Measurements from ENCODE around the gene PSME3IP1. TPM values are rescaled to one million over a fixed set of nuclear protein-coding genes. Genes with fewer than 3 reads are reported as not detected.
"Not testable (repeated sequence)": the region's sequence is repeated elsewhere in the genome, so short reads cannot be mapped to it uniquely, and the experiment has no call there.

PSME3IP1 gene
- total RNA-seq, 1 experiment from 2014 or later: 123 TPM

DNA sequence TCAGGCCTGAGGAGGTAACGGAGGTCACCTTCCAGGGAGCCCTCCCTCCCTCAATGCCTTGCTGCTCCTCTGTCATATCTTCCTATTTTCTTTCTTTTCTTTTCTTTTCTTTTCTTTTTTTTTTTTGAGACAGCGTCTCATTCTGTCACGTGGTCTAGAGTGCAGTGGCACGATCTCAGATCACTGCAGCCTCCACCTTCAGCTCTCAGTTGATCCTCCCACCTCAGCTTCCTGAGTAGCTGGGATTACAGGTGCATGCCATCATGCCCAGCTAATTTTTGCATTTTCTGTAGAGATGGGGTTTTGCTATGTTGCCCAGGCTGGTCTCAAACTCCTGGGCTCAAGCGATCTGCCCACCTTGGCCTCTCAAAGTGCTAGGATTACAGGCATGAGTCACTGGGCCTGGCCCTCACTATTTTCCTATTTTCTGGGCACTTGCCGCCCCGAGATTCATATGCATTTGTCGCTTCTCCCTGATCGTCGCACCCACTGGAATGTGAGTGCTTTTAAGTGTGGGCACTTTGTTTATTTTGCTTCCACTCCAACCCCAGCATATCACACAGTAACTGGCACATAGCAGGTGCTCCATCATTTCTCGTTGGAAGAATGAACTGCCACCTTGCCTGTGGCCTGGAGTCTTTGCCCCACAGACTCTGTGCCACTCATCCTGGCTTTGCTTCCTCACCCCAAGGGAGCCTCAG, 61.7 kb downstream of the PSME3IP1 start:
- DNase-seq (ENCODE audit: low read depth): peak; percentile 46

DNA sequence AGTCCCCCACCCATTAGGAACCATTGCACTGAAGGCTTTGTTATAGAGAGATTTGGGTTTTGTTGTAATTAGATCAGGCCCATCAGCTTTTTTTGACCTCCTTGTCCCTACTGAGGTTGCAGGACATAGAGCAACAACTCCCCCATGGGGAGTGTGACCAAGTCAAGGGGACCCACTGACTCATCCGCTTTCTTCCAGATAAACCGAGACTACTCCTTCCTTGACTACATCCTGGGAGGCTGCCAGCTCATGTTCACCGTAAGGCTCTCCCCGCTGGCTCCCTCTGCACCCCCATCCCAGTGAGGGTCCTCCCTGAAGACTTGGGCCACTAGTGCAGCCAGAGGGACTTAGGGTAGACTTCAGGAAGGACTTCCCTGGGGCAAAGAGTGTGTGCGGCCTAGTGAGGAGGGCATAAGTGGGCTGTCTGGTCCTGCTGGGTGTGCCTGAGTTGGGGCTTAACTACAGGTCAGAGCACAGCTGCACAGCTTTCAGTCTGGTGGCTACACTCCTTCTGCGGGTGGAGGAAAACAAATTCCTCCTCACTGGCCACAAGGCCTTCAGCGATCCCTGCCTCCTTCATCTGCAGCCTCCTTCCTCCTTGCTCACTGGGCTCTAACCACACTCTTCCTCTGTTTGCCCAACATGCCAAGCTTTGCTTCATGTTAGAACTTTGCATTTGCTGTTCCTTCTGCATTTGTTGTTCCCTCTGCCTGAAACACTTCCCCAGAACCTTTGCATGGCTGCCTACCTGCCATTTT, 62.4 kb downstream of the PSME3IP1 start:
- peak; percentile 60 for DNase-seq (ENCODE audit: low read depth)

DNA sequence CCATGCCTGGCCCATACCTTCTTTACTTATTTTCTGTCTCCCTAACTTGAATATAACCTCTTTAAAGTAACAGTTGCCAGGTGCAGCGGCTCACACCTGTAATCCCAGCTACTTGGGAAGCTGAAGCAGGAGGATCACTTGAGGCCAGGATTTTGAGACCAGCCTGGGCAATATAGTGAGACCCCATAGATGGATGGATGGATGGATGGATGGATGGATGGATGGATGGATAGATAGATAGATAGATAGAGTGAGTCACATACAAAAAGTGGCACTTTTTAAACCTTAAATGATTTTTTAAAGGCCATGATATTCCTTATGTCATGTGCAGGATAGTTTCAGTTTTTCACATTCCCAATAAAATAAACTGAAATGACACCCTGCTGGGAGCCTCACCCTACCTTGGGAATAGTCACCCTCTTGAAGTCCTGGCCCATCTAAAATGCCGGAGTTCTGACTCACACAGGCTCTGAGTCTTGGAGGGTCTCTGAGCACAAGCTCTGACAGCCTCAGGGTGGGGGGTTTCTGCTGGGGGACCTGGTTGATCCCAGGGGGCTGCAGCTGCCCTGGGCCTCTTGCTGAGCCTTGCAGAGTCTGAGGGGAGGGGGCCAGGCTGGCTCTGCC, 67.3 kb downstream of the PSME3IP1 start:
- DNase-seq (ENCODE audit: low read depth): no peak

DNA sequence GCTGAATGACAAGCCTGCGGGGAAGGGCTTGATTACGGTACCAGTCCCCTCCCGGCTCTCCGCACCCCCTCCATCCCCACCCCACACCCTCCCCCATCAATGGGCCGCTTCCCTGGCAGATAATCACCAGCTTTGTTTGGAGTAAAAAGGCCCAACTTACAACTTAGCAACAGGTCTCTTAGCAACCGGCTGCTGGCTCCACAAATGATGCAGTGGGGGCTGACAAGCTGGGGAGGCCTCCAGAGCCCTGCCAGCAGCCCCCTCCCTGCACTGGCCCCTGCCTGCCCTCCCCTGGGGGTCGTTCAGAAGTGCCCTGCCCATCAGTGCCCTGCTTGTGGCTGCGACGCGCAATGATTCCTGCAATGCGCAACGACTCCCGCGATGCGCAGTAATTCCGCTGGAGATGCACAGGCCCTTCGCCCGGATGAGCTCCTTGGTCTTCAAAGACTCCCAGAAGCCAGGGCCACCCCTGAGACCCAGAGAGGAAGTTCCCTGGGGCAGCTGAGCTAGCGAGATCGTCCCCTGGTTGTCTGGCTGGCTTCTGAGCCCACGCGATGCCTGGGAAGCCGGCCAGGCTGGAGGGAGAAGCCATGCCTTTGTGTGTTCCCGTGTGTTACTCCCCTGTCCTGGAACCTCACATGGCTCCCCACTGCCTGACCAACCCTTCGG, 70.2 kb downstream of the PSME3IP1 start:
- peak; percentile 47 for DNase-seq (ENCODE audit: low read depth)

DNA sequence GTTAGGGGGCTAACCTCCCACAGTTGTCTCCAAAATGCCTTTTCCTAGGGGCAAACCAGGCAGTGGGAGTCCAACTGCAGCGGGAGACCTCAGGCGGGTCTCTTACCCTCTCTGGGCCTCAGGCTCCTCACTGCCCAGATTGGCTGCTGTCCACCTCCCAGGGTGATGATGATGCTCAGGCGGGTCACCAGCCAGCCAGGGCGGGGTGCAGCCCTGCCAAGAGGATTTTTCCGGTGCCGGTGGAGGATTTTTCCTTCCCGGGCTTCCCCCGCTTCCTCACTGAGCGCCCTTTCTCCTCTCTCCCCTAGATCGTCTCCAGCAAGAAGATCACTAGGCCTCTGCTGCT, 70.7 kb downstream of the PSME3IP1 start:
- DNase-seq (ENCODE audit: low read depth): peak; percentile 53

DNA sequence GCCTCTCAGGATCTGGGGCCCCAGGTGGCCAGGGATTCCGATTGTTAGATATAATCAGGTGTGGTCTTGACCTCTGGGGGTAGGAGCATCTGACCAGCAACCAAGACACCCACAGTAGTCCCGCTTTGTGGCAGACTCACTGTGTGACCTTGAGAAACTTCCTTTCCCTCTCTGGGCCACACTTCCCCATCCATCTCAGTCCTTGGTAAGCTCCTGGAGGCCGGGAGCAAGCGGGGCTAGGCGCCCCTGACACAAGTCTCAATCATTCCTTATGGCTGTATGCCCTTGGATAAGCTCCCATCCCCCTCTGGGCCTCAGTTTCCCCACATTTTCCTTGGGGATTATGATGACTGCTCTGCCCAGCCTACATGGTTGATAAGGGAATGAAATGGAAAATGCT, 72.2 kb downstream of the PSME3IP1 start:
- DNase-seq (ENCODE audit: low read depth): no peak

DNA sequence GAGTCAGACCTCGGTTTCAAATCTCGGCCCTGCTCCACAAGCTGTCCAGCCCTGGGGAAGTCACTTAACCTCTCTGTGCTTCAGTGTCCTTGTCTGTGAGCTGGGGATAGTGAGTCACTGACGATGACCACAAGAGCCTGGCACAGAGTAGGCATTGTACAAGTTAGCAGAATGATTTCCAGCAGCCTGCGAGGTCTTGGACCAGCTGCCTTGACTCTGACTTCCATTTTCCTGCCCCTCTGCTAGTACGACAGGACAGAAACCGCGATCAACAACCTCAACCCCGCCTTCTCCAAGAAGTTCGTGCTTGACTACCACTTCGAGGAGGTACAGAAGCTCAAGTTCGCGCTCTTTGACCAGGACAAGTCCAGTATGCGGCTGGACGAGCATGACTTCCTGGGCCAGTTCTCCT, 72.8 kb downstream of the PSME3IP1 start:
- peak; percentile 52 for DNase-seq (ENCODE audit: low read depth)

DNA sequence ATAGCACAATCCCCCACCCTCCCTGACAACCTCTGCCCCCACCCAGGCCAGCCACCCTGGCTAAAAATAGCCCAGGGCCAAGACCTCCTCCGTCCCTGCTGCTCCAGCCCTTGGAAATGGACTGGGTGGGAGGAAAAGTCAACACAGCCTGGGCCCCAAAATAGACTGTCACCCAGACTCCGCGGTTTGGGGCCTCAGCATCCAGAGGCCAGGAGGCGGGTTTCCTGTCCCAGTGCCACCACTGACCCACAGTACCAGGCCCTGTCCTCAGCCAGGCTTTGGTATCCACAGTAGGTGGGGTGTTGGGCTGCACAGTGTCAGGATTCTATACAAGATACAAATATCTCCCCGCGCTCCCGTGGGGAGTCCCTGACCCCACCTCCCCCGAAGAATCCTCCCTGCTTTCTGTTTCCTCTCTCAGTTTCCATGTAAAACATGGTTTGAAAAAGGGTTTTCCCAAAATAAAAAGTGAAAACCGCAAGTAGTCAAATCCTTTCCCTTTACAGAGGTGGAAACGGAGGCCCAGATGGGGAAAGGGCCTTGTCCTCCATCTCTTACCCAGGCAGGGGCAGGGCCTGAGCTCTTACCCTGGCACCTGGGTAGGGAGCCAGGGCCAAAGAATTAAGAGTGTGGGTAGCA, 73.3 kb downstream of the PSME3IP1 start:
- no peak for DNase-seq (ENCODE audit: low read depth)

DNA sequence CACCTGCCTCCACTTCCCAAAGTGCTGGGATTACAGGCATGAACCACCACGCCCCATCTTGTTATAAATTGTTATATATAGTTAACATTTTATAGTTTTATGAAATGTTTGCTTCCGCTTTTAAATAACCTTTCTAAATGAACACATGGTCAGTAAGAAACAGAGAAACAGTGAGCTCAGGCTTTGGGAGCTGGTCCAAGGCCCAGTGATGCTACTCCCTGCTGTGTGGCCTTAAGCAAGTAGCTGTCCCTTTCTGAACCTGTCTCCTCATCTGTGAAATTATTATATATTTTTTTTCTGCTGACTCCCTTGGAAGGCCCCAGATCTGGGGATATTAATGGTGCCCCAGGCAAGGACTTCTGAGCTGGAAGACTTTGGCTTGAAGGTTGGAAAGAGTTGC, 74.4 kb downstream of the PSME3IP1 start:
- no peak for DNase-seq (ENCODE audit: low read depth)

DNA sequence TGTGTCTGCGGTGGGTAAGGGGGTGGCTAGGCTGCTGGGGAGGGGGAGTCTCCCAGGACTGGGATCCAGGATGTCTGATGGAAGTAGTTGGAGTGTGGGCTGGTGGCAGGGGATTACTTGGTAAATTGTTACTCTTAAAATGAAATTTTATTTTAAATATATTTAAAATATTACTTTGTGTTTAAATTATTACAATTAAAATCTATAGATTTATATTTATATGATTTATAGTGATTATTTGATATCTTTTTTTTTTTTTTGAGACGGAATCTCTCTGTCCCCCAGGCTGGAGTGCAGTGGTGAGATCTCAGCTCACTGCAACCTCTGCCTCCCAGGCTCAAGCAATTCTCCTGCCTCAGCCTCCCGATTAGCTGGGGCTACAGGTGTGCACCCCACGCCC, 74.9 kb downstream of the PSME3IP1 start:
- no peak for DNase-seq (ENCODE audit: low read depth)

DNA sequence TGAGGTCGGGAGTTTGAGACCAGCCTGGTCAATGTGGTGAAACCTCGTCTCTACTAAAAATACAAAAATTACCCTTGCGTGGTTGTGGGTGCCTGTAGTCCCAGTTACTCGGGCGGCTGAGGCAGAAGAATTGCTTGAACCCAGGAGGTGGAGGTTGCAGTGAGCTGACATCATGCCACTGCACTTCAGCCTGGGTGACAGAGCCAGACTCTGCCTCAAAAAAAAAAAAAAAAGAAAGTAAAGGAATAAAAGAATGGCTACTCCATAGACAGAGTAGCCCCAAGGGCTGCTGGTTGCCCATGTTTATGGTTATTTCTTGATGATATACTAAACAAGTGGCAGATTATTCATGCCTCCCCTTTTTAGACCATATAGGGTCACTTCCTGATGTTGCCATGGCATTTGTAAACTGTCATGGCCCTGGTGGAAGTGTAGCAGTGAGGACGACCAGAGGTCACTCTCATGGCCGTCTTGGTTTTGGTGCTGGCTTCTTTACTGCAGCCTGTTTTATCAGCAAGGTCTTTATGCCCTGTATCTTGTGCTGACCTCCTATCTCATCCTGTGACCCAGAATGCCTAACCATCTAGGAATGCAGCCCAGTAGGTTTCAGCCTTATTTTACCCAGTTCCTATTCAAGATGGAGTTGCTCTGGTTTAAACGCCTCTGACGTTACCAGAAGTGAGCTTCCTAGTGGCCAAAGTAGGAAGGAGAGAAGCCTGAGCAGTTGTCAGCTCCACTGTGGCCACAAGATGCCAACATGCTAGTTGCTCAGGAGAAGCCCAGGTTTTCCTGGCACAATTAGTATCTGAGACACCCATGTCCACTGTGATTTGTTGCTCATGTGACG, 76.4 kb downstream of the PSME3IP1 start:
- DNase-seq (ENCODE audit: low read depth): not testable (repeated sequence)

DNA sequence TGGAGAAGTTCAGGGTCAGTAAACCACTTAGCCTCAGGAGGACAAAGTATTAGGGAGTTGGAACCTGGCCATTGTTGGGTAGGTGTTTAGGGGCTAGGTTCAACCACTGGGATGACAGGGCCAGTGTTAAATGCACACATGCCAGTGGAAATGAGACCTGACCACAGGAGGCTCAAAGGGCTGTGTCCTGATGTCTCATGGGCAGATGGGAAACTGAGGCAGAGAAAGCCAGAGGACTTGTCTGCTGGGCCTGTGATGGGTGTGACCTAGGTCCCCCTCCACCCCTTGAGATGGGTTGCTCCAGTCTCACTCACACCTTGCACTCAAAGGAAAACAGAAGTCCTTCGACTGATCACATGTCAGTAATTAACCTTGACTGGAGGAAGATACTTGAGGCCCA, 77.4 kb downstream of the PSME3IP1 start:
- no peak for DNase-seq (ENCODE audit: low read depth)

DNA sequence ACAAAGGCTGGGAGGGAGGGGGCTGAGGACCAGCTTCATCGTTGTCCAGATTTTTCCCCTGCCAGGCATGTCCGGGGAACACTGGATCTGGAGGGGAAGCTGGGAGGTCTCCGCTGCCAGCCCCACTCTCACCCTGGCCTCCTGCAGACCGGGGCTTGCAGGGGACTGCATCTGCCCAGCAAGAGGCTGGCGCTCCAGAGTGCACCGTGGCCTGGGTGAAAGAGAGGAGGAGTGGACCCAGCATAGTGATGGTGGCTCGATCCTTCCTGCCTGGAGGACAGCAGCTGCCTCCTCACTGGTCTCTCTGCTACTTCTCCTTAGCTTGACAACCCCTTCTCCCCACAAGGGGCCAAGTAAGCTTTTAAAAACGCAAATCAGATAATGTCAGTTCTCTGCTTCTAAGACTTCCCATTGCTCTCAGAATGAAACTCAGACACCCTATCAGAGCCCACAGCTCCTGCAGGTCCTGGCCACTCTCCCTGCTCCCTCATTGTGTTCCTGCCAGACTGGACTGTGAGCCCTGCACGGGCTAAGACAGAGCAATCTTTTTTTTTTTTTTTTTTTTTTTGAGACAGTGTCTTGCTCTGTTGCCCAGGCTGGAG, 78.4 kb downstream of the PSME3IP1 start:
- no peak for DNase-seq (ENCODE audit: low read depth)

DNA sequence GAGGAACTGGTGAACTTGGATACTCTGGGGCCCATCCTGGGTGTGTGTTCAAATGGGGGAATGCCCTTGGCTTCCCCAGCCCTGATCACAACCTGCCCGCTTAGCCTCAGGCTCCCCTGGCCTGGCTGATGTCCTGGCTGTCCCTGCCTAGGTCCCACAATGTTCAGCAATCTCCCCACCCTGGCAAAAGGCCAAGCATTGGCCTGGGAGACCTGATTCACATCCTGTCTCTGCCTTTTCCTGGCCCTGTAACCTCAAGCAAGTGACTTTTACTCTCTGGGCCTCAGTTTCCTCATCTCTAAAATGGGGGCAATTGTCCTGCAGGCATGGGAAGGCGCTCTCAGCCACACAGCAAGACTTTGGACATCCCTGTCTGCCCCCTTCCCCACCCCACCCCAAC, 79.1 kb downstream of the PSME3IP1 start:
- DNase-seq (ENCODE audit: low read depth): peak; percentile 70

DNA sequence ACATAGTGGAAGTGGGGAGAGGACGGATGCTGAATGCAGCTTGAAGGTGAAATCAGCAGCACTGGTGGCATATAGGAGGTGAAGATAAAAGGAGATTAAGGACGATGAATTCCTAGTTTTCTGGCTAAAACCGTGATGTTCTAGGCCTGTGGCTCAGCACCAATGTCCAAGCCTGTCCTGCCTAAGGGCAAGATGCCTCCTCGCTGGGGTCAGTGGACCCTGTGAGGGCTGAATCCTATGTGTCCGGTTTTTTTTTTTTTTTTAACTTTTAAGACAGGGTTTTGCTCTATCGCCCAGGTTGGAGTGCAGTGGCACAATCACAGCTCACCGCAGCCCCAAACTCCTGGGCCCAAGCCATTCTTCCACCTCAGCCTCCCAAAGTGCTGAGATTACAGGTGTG, 80.7 kb downstream of the PSME3IP1 start:
- DNase-seq (ENCODE audit: low read depth): no peak

DNA sequence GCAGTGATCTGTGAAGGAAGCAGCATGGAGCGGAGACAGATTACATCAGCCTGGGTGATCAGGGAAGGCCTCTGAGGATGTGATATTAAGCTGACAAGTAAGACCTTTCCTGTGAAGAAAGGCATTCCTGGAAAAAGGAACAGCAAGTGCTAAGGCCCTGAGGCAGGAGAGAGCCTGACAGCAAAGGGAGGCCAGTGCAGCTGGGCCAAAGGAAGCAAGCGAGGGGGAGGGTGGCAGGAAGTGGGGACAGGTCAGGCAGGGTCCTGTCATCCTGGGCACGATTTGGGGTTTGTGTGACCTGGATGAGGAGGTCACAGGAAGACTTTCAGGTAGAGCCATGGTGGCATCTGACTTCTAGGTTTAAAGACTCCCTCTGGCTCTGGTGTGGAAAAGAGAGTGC, 81.1 kb downstream of the PSME3IP1 start:
- DNase-seq (ENCODE audit: low read depth): no peak

DNA sequence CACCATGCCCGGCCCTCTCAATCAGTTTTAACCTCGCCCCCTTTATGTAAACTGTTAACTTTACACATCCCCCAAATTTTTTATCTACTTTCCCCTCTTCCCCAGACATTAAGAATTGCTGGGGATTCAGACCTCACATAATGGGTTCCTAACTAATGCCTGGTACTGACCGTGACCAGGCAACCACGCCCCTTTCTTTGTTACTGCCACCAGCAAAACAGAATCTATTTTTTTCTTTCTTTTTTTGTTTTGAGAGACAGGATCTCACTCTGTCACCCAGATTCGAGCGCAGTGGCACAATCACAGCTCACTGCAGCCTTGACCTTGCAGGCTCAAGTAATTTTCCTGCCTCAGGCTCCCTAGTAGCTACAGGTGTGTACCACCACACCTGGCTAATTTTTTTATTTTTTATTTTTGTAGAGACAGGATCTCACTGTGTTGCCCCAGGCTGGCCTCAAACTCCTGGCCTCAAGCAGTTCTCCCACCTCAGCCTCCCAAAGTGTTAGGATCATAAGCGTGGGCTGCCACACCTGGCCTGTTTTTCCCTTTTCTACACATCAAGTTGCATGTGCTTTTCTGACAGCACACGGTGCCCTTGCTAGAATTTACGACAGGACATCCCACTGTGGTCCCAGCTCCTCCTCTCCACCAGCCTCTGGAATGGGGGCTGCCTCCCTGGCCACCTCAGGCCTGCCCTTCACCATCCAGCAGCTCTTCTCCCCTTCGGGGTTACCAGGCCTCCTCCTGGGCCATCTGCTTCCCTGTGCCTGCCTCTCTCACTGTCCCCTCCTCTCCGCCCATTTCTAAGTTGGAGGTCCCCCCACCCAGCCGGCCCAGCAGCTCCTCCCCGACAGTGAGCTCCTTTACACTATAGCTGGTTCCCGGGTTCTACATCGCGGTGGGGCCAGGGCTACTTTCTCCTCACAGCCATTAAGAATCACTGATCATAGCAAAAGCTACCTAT, 82.7 kb downstream of the PSME3IP1 start:
- no peak for DNase-seq (ENCODE audit: low read depth)

Data from M059J (cell line).